NCI-H524 treated with DMSO at 0.1 percent for 48 hours (cell line): ENCODE data around the gene FOXD1.
"Not testable (repeated sequence)": the region's sequence is repeated elsewhere in the genome, so short reads cannot be mapped to it uniquely, and the experiment has no call there.

Source experiments
- DNase-seq: peaks from one replicate; lab custom pipeline; 2025; lab: John Stamatoyannopoulos, UW

Gene FOXD1

GRCh38 chr5:73417303-73418034, 31.1 kb downstream of the FOXD1 start:
- DNase-seq = no peak

DNA sequence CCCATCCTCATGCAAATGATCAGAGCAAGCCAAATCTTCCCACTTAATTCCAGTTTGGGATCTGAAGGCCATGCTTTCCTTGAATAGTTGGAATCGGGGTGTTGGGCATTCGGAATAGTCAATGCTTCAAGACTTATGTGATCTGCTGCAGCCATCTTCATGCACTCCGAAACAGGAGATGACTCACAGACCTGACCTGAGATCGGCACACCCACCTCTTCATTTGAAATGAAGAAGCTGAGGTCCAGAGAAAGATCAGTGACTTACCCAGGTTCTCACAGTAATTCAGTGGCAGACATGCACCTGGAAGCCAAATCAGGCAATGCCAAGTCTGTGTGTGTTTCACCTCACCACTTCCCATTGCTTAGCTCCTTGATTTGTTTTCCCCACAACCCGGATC, 33.0 kb downstream of the FOXD1 start:
- no peak for DNase-seq

- DNase-seq = no peak
Measured at GRCh38 chr5:73415171-73415570, 33.4 kb downstream of the FOXD1 start.

DNA sequence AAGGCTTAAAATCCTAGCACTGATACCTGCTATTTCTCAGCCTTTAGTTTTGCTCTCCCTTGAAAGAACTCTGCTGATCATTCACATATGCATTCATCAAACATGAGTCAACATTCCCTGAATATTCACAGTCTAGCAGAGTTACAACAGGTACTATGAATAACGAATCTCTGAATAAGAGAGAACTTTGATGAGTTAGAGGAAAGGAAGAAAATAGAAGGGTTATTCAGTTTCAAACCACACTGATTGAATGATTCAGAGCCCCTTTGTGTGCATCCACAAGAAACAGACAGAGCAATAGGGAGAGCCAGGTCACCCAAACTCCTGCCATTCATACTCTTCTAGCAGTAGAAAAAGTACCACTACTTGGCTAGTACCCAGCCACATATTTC, 36.0 kb downstream of the FOXD1 start:
- DNase-seq = no peak

GRCh38 chr5:73411936-73412596, 36.5 kb downstream of the FOXD1 start:
- no peak for DNase-seq

GRCh38 chr5:73409927-73410326, 38.6 kb downstream of the FOXD1 start:
- not testable (repeated sequence) for DNase-seq

DNA sequence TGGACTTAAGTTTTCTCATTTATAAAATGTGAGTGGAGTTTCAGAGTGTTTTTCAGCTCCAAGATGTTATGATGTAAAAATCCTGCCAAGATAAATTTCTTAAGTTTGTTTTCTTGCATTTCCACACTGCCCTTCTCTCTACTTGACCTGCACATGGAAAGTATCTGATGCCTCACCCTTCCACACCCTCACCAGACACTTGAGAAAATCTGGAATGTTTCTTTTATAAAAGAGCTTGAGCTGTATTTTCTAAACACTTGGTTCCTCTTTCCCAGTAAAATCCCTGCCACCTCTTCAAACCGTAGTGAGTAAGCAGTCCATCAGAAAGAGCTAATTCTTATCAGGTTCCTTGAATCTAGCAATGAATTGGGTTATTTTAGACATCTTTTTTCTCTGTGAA, 42.9 kb downstream of the FOXD1 start:
- DNase-seq = no peak

- DNase-seq = no peak
Measured at GRCh38 chr5:73399775-73400174, 48.8 kb downstream of the FOXD1 start.
